NK-92 treated with Interleukin-12 subunit alpha and Interleukin-12 subunit beta, amount 100 ng/mL, for 24 hours (cell line): ENCODE data around the gene RAB3IL1.
A peak's percentile ranks its signal among the peaks of the same experiment; 100 is the strongest.
"Not testable (repeated sequence)": the region's sequence is repeated elsewhere in the genome, so short reads cannot be mapped to it uniquely, and the experiment has no call there.

Source experiments
- DNase-seq: peaks from one replicate; lab custom pipeline; 2025; lab: John Stamatoyannopoulos, UW

The RAB3IL1 gene

DNA sequence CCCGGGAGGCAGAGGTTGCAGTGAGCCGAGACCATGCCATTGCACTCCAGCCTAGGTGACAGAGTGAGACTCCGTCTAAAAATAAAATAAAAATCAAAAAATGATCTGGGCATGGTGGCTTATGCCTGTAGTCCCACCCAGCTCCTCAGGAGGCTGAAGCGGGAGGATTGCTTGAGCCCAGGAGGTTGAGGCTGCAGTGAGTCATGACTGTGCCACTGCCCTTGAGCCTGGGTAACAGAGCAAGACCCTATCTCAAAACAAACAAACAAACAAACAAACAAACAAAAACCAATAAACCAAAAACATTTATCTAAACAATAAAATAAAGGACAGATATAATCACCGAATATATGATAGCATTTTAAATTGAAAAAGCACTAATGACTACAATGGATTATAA lies 36.3 kb upstream of the RAB3IL1 start:
- not testable (repeated sequence) for DNase-seq

DNA sequence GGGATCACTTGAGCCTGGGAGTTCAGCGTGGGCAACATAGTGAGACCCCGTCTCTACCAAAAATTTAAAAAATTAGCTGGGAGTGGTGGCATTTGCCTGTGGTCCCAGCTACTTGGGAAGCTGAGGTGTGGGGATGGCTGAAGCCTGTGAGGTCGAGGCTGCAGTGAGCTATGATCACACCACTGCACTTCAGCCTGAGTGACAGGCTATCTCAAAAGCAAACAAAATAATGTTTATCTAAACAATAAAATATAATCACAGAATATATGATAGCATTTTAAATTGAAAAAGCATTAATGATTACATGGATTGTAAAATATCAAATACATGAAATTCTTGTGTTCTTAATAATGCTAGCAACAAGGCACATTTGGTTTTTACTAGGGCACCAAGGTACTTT lies 35.5 kb upstream of the RAB3IL1 start:
- no peak for DNase-seq

DNA sequence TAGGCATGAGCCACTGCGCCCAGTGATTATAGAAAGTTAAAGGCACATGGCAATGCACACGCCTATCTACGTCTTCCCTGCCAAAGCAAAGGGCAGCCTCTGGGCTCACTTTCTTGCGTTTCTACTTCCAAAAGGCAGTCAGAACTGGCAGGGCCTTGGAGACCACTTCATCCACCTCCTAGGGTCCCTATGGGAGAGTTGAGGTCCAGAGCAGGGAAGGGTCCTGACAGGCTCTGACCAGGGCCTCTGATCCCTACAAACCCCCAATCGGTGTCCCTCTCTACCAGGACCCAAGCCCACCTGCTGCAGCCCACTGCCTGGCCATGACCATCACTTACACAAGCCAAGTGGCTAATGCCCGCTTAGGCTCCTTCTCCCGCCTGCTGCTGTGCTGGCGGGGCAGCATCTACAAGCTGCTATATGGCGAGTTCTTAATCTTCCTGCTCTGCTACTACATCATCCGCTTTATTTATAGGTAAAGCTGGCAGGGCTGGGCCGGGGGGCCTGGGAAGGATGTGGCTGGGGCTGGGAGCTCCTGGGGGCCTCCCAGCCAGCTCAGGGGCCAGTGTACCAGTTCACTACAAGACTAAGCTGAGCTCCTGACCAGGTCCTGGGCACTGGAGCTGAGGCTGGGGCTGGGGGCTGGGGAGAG lies 34.2 kb upstream of the RAB3IL1 start:
- DNase-seq, result no peak

DNA sequence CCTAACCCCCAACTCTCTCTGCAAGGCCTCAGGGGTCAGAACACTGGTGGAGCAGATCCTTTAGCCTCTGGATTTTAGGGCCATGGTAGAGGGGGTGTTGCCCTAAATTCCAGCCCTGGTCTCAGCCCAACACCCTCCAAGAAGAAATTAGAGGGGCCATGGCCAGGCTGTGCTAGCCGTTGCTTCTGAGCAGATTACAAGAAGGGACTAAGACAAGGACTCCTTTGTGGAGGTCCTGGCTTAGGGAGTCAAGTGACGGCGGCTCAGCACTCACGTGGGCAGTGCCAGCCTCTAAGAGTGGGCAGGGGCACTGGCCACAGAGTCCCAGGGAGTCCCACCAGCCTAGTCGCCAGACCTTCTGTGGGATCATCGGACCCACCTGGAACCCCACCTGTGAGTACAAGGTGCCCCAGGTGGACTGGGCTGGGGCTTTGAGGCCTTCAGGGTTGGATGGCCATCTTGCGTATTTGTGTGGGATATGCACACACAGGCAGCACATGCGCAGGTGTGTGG lies 32.7 kb upstream of the RAB3IL1 start, which contains the start of gene BEST1:
TSS of gene BEST1 (plus strand) at position 317 of the 513 bp plus-strand sequence. CDS start 1,456 bp downstream, outside the sequence.
- DNase-seq, result no peak

DNA sequence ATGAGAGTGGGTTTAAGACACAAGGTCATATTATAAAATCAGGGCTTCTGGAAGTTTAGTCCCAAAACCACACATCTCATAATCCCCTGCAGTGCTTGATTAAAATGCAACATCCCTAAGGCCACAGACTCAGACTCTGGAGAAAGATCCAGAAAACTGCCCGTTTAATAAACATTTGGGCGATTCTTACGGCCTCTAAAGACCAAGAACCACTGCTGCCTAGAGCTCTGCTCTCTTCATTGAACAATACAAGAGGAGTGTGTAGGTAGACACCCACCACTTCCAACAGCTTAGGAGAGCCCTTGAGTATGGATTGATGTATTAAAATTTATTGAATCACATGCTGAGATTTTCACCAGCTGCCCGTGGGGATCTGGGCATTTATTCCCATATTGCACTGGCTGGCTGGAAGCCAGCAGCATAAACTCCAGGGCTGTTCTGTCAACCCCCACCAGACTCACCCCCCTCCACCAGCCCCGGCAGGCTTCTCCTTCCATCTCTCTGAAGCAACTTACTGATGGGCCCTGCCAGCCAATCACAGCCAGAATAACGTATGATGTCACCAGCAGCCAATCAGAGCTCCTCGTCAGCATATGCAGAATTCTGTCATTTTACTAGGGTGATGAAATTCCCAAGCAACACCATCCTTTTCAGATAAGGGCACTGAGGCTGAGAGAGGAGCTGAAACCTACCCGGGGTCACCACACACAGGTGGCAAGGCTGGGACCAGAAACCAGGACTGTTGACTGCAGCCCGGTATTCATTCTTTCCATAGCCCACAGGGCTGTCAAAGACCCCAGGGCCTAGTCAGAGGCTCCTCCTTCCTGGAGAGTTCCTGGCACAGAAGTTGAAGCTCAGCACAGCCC lies 32.0 kb upstream of the RAB3IL1 start:
- peak; percentile 76 for DNase-seq

DNA sequence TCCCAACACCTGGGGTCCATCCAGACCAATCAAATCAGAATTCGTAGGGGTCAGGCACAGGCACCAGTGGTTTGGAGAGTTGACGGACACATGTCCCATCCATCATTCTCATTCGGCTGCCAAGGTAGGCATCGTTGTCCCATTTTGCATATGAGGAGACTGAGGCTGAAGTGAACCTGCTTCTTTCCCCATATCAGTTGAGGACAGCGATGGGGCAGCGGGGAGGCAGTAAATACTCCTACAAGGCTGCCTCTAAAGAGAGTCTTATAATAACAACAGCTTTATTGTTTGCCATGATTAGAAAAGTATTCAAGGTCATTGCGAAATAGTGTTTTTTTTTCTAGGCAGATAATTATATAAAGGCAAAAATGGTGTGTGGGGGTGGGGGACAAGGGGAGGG lies 31.1 kb upstream of the RAB3IL1 start:
- no peak for DNase-seq

DNA sequence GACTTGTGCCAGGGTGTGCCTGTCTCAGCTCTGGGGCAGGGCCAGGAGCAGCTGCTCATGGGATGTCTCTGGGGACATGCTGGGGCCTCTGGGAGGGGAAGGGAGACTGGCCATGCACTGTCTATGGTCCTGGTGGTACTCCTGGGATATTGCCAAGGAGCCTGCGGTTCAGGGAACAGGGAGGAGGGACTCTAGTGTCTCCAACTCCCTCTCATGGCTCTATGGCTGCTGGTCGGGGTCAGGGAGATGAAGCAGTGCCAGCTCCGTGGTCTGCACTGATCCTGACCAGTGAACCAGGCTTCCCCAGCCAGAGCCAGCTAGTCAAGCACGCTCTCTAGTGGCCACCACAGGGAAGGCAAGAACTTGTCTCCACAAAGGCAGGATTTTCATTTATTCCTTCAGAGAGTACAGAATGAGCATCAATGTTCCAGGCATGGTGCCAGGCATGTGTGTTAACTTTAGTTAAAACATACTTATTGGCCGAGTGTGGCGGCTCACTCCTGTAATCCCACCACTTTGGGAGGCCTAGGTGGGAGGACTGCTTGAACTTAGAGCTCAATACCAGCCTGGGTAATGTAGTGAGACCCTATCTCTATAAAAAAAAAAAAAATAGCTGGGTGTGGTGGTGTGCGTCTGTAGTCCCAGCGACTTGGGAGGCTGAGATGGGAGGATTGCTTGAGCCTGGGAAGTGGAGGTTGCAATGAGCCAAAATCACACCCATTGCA lies 30.3 kb upstream of the RAB3IL1 start:
- DNase-seq, result peak; percentile 46

DNA sequence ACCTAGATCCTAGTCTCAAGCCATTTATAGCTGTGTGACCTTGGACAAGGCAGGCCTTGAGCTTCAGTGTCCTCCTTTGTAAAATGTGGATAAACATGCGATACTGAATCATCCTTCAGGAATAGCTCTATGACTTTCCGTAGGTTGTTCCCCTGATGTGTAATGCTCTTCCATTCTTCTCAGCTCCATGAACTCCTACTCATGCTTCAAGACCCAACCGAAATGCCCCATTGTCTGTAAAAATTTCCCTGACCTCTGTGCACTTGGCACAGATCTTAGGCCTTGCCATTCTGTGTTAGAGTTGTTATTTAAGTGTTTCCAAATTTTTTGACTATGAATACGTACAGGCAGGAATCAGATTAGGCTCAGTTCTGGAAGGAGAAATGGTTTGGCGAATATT lies 29.5 kb upstream of the RAB3IL1 start:
- no peak for DNase-seq

DNA sequence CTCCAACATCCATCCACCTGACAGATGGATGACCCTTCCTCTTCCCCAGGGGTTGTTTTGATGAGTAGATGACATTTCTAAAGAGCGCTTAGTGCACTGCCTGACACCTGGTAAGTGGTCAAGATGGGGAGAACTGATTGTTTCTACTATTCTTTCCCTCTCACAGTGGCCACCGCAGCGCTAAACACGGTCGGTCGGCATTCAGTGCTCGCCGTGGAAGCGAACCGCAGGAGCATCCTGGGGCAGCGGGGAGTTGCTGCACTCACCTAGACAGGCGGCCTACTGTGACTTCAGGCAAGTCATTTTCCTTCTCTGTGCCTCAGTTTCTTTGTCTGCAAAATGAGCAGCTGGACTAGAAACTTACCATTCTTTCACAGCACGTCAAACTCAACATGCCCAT lies 27.8 kb upstream of the RAB3IL1 start:
- no peak for DNase-seq

DNA sequence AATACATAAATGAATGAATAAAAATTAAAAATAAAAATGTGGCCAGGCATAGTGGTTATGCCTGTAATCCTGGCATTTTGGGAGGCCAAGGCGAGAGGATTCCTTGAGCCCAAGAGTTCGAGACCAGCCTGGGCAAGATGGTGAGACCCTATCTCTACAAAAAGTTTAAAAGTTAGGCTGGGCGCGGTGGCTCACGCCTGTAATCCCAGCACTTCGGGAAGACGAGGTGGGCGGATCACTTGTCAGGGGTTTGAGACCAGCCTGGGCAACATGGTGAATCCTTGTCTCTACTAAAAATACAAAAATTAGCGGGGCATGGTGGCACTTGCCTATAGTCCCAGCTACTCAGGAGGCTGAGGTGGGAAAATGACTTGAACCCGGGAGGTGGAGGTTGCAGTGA lies 23.1 kb upstream of the RAB3IL1 start:
- DNase-seq, result no peak

DNA sequence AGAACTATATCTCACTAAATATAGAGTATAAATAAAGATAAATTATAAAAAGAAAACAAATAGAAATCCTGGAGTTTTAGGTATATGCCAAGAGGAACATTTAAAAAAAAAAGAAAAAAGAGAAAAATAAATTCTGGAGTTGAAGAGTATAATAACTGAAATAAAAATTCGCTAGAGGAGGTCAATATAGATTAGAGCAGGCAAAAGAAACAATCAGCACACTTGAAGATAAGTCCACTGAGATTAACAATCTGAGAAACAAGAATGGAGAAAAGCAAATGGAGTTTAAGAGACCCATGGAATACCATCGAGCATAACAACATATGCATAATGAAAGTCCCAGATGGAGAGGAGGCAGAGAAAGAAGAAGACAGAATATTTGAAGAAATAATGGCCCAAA lies 18.5 kb upstream of the RAB3IL1 start:
- DNase-seq, result no peak

DNA sequence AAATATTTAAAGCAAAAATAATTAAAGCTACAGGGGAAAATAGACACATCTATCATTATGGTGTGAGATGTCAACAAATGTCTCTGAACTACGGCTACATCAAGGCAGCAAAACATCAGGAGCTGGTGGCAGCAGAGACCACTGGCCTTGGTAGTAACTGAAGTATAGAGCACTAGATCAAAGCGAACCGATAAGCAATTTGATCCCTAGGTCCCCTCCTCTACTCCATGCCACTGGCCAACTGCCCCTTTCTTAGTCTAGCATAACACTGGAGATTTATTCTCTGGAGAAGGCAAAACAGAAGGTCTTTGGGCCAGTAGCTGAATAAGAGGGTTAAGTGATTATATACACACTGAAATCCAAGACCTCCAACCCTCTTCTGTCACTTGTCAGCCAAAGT lies 13.6 kb upstream of the RAB3IL1 start:
- DNase-seq, result no peak

DNA sequence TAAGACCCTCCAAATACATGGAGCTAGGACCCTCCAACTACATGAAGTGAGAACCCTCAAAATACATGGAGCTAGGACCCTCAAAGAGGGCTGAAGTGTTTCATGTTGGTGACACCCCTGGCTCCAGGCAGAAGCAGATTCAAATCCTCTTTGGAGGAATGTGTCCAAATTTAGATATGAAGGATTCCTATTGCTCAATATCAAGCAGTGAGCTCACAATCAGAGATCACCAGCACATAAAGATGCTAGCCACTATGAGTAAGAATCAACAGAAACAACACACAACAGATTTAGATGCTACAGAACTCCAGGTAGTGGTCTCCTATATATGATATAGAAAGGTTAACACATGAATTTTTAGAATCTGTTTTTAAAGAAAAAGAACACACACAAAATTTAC lies 11.2 kb upstream of the RAB3IL1 start:
- no peak for DNase-seq

DNA sequence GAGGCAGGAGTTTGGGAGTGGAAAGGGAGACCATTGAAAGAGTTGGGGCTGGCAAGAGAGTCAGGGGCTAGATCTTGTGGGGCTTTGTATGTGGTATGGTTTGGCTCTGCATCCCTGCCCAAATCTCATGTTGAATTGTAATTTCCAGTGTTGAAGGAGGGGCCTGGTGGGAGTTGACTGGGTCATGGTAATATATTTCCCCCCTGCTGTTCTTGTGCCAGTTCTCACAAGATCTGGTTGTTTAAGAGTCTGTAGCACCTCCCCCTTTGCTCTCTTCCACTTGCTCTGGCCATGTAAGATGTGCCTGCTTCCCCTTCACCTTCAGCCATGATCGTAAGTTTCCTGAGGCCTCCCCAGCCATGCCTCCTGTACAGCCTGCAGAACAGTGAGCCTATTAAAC lies 10.1 kb upstream of the RAB3IL1 start:
- no peak for DNase-seq

DNA sequence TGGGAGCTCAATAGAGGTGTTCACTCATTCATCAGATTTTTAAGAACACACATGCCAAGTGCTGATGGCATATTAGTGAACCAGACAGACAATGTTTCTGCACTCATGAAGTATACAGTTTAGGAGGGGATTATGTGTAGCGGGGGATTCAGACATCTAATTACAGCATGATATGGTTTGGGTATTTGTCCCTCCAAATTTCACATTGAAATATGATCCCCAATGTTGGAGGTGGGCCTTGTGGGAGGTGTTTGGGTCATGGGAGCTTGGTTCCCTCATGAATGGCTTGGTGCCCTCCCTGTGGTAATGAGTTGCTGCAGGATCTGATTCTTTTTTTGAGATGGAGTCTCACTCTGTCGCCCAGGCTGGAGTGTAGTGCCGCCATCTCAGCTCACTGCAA lies 8.9 kb upstream of the RAB3IL1 start:
- DNase-seq, result no peak

DNA sequence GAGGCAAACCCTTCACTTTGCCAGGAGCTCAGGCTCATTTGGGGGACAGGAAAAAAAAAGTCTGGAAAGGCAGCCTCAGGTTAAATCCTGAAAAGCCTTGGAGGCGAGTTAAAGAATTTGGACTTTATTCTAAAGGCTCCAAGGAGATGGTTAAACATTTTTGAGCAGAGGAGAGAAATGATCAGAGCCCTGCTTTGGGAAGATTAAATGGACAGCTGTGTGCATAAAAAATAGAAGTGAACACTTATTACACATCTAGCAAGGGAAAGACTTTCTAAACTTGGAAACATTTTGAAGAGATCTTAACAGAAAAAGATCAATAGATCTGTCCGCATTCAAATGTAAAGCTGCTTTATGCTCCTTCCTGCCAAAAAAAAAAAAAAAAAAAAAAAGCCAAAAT lies 8.4 kb upstream of the RAB3IL1 start:
- no peak for DNase-seq

DNA sequence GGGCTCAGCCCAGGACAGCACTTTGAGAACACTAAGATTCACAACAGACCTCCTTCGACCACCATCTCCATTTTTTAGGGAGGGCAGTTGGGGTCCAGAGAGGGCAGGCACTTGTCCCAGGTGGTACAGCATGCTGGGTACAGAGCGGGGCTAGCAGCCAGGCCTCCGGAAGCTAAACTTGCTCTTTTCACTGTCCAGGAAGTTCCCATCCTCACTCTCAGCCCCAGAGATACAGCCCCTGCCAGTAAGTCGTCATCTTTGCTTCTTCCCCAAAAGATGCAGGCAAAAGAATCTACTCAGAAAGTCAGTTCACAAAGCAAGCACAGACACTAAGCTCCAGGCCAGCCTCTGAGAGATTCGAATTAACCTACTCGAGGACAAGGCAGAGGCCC lies 6.7 kb upstream of the RAB3IL1 start:
- DNase-seq, result no peak

DNA sequence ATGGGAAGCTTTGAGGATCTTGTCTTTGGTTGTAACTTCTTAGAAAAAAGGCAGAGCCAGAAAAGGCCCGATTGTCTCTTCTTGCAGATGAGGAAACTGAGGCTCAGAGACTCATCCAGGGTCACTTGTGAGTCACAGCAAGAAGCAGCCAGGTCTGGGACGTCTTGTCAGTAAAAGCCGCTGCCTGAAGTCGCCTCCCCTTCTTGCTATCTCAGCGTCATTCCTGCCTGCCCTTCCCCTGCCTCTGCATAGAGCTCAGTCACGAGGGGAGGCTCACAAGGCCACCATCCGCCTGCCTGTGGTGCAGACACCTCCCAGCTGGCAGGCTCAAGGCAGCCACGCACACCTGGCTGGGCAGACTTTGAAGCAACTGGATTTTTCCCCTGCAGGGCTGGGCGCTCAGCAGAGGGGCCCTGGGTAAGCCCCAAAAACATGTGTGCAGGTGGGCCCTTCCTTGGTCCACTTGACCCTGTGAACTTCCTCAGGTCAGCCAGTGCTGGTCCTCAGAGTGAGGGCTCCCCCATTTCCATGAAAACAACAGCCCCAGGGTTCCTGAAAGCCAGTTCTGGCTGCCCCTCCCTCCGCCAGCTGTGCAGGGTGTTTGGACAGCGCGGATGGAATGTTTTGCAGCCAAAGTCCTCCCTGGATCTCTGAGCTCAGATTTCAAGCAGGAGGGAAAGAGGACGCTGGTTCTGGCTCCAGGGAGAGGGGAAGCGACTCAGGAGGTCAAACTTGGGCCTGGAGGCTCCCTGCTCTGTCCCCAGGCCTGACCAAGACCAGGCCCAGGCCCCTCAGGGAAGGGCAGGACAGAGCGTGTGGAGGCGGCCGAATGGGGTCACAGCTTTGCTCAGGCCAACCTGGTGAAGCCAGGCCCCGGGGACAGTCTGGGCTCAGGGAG lies 6.0 kb upstream of the RAB3IL1 start:
- no peak for DNase-seq

DNA sequence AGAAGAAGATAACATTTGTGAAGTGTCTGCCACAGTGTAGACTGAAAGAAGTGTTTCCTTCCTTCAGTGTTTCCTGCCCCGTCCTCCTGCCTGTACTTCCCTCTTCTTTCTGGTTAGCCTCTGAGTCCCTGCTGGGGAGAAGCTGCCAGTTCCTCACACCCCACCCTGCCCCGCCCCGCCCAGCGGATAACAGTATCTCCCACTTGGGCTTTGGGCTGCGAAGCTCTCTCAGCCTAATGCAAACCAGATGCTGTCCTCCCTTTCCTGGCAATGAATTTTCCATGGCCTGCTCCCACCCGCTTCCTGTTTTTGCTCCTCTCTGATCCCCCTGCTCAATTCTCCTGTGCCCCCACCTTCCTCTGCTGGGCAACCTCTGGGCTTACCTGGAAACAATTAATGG lies 5.2 kb upstream of the RAB3IL1 start:
- DNase-seq, result no peak

DNA sequence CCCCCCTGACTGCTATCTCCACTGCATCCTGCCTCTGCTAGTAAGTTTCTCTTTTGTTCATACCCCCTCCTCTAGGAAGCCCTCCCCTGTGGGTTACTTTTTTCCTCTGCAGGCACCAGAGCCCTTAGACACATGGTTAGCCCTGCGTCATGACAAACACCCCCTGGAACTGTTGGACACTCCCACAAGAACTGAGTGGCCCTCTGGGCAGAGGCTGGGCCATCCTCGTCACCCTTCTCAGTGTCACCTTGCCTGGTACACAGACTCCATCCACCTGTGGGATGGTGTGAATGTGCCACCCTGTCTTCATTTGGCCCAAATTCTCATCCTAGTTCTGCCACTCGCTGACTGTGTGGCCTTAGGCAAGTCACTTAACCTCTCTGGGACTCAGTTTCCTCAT lies 4.1 kb upstream of the RAB3IL1 start:
- no peak for DNase-seq
